Measurements from ENCODE around the gene NRN1.

DNA sequence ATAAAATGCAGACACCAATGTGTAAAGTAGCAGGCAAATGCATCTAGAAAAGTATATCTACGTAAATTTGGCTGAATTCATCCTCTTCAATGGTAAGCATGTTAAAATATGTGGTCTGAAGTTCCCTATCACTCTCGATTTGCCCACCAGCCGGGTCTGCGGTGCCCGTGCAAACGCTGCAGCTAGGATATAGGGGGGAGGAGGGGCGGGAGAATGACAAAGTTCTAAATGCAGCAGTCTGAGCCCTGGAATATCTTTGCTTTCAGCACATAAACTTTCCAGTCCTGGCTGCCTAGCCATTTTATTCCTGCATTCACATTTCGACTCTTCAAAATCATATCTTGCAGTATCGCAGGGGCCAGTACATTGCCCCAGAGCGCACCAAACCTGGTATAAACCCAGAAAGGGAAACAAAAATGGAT is 708 bp downstream of the NRN1 start:
- TF ChIP-seq YY1 (IDR thresholded peaks at IDR 0.05; ENCODE audit: low read depth): no peak
- no peak for TF ChIP-seq CREB1 (IDR thresholded peaks at IDR 0.05; ENCODE audit: low read depth)
- no peak for TF ChIP-seq CEBPB (IDR thresholded peaks at IDR 0.05)
- TF ChIP-seq EP300 (IDR thresholded peaks at IDR 0.05; ENCODE audit: borderline replicate concordance): no peak
- TF ChIP-seq REST (IDR thresholded peaks at IDR 0.05; ENCODE audit: low read depth): no peak
- no peak for TF ChIP-seq FOXM1 (IDR thresholded peaks at IDR 0.05; ENCODE audit: borderline replicate concordance, low read depth)
- TF ChIP-seq RAD21 (IDR thresholded peaks at IDR 0.05; ENCODE audit: low read depth): no peak
- no peak for TF ChIP-seq TAF1 (IDR thresholded peaks at IDR 0.05; ENCODE audit: low read depth)
- TF ChIP-seq MAX (IDR thresholded peaks at IDR 0.05): no peak

Data from Ishikawa (cell line).